A172 (cell line): ENCODE results near the gene UMODL1. TPM values are rescaled to one million over a fixed set of nuclear protein-coding genes. Genes with fewer than 3 reads are reported as not detected.
"Not testable (repeated sequence)": the region's sequence is repeated elsewhere in the genome, so short reads cannot be mapped to it uniquely, and the experiment has no call there.

Experiments
- DNase-seq: peaks from one replicate; pipeline ENCODE4 v3.0.0-alpha.2; 2015; ENCODE audit warnings: low spot score
- total RNA-seq: library from RNA; depleted of rRNA; stranded (reverse); fragments of >200 nt; shearing (Covaris generic); gene quantifications from 2 replicates; pipeline ENCODE4 v1.2.3, GENCODE V29; 2014

UMODL1 gene
- total RNA-seq, 1 experiment from 2014 or later, result not detected

GRCh38 chr21:42060166-42060565, 11.0 kb upstream of the UMODL1 start:
- DNase-seq, result no peak

GRCh38 chr21:42061195-42061985, 9.7 kb upstream of the UMODL1 start:
- no peak for DNase-seq

DNA sequence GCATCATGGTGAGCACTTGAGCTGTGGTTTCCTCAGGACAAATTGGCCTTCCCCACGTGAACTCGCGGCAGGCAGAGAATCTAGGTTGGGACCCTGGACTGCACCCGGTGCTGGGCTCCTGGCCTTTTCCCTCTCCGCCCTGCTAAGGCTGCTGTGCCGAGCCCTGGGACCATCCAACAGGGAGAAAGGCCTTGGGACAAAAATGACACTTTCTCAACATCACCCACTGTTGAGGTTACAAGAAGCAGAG, 9.2 kb upstream of the UMODL1 start:
- DNase-seq, result no peak

GRCh38 chr21:42062236-42063022, 8.7 kb upstream of the UMODL1 start:
- DNase-seq, result no peak

DNA sequence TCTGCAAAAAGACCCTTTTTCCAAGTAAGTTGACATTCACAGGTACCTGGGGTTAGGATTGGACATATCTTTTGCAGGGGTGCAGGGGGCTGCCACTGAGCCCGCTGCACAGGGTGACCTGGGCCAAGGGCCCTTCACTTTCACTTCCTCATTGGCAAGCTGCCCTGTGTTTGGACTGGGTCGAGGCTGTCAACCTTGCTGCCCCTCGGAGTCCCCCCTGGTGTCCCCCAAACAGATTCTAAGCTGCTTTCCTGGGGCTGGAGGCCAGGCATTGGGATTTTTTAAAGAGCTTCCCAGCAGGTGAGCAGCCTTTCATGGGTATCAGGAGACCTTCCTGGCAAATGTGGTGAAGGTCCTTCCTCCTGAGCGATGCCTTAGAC, 7.9 kb upstream of the UMODL1 start:
- no peak for DNase-seq

DNA sequence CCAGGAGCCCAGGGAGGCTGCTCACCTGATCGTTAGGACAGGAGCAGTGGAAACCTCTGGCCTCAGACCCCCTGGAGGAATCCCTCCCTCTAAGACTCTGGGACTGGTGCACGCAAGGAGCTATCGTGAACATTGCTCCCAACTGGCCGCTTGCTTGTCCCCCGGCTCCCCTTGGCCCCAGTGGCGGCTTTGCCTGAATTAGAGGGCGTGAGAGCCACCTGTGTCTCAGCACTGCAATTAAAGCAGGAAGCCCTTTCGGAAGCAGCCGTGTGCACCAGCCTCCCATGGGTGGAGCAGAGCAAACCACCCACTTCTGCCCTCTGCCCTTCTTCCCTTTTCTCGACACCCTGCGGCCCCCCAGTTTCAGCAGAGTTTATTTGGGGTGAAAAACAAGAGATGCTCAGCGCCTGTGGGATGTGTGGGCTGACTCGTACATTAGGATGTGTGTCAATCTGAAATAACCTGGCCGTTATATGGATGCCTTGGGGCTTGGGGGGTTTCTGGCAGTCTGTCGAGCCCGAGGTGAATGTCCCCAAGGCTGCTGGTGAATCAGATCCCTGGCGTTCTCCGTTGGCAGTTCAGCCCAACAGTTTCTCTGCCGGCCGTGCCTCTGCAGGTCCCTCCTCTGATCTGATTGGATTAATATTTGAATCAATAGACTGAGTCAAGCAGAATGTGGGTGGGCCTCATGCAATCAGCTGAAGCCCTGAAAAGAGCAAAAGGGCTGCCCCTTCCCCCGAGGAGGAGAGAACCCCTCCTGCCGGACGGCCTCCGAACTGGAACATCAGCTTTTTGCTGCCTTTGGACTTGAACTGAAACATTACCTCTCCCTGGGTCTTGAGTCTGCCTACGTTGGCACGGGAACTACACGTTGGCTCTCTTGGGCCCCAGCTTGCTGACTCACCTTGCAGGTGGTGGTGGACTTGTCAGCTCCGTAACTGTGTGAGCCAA, 7.3 kb upstream of the UMODL1 start:
- DNase-seq, result no peak

GRCh38 chr21:42066521-42066920, 4.6 kb upstream of the UMODL1 start:
- no peak for DNase-seq

- DNase-seq, result no peak
Measured at GRCh38 chr21:42067531-42068255, 3.4 kb upstream of the UMODL1 start.

GRCh38 chr21:42068256-42068545, 2.9 kb upstream of the UMODL1 start:
- no peak for DNase-seq

DNA sequence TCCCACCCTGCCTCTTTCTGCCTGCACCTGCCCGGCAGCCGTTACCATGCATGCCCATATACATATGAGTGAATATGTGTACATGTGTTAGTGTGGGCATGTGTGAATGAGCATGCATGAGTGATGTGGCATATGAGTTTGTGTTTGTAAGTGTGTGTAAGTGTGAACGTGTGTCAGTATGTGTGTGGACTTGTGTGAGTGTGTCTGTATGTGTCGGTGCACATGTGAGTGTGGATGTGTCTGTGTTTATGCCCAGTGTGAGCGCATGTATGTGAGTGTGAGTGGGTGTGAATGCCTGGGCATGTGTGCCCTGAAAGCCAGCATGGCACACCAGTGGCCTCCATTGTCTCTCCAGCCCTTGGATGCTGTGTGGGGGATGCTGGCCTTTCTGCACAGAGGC, 2.5 kb upstream of the UMODL1 start:
- no peak for DNase-seq

DNA sequence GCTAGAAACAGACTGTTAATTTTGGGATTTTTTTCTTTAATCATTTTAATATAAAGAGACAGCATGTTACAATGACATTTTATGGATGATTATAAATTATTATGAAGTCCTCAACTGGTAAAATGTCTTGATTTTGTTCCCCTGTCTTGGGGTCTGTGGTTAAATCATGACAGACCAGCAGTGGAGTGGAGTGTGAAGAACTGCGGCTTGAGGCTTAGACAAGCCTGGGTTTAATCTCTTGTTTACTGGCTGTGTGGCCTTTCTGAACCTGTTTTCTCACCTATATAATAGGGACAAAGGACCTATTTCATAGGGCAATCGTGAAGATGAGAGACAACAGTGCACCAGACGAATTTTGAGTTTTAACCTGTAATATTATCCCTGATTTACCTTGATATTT, 1.8 kb upstream of the UMODL1 start:
- no peak for DNase-seq

GRCh38 chr21:42069843-42070242, 1.3 kb upstream of the UMODL1 start:
- DNase-seq, result no peak

DNA sequence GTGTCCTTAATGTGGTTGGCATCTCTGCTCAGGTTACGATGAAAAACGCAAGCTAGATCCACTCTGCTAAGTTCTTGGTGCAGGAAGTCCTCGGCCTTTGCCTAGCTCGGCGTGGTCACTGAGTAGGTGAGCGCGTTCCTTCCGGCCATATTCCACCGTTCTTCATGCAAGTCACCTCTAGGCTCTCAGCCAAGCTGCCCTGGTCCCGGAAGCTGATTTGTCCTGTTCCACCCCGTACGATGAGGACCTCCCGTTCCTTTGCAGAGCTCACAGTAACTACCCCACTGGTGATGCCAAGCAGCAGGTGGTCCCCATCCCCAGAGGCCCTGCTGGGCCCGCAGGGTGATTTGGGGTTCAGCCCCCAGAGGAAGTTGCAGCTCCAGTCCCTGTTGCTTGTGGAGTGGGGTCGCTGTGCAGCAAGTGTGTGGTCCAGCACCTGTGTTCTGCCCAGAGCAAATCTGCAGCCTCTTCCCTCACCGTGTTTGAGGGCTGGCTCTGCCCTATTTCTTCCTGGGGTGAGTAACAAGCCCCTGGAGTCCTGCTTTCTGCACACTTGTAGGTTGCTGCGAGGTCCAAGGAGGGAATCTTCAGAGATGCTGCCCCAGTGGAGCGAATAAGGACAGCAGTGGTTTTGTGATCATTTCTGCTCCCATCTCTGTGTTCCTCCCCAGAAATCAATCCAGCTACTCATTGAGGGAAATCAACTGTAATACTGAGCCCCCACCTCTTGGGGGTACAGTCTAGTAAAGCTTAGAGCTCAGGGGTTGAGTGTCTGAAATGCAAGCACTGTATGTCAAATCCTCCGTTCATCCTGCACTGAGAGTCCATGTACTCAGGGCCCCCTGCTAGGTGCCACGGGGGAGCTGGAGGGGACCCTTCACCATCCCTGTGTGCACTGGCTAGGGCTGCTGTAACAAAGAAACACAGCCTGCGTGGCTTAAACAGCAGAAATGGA, 2.3 kb downstream of the UMODL1 start:
- DNase-seq, result no peak

DNA sequence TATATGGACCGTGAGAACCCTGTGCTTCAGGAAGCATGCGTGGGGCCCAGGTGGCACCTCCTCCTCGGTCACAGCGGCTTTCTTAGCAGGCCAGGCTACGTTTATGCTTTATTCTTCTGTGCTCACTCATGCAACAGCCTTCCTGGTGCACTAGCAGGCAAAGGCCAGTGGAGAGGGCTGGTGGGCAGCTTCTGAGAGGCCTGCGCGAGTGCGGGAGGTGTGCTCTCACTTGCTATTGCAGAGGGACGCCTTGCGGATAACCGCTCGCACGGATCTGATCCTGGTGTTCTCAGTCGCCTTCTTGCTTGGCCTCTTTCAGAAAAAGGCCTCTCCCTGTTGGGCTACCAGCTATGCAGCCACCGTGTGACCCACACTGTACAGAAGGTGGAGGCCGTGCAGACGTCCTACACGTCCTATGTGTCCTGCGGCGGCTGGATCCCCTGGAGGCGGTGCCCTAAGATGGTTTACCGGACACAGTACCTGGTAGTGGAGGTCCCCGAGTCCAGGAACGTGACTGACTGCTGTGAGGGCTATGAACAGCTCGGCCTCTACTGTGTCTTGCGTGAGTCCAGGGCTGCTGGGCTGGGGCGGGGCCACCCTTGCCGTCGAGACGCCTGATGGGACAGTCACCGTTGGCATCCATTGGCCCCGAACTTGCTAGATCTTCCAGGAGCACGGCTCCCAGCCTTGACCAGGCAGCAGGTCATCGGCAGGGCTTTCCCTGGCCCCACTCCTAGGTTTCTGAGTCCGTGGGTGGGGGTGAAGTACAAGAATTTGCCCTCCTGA, 4.8 kb downstream of the UMODL1 start:
- DNase-seq, result no peak

DNA sequence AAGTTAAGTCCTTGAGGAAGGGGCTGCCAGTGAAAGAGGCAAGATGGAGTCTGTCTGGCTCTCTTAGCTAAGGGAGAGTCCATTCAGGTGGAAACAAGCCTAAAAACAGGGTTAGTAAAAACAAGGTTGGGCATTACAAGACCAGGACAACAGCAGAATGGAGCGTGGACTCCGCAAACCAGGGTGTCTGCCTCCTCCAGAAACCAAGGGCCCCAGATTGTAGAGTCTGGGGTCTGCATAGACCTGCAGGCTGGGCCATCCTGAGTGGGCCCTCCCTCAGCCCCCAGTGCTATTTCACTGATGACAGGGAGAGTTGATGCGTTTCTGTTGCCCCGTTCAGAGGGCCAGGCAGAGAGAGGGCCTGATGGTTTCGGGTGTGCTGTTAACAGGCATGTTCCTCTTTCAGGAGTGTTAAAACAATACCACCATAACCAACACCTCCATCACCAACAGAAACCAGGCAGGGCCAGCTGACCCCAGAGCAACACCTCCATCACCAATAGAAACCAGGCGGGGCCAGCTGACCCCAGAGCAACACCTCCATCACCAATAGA, 6.6 kb downstream of the UMODL1 start:
- DNase-seq, result not testable (repeated sequence)

DNA sequence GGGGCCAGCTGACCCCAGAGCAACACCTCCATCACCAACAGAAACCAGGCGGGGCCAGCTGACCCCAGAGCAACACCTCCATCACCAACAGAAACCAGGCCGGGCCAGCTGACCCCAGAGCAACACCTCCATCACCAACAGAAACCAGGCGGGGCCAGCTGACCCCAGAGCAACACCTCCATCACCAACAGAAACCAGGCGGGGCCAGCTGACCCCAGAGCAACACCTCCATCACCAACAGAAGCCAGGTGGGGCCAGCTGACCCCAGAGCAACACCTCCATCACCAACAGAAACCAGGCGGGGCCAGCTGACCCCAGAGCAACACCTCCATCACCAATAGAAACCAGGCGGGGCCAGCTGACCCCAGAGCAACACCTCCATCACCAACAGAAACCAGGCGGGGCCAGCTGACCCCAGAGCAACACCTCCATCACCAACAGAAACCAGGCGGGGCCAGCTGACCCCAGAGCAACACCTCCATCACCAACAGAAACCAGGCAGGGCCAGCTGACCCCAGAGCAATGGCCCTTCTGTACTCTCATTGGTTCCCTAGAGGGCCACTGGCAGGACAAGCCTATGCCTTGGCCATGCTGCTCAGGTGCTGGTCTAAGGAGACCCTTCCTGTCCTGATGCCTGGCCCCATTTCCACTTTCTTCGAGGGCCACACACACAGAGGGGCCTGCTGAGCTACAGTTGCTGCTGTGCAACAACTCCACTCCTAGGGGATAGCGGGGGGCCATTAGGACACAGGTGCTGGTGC, 7.3 kb downstream of the UMODL1 start:
- DNase-seq, result not testable (repeated sequence)

DNA sequence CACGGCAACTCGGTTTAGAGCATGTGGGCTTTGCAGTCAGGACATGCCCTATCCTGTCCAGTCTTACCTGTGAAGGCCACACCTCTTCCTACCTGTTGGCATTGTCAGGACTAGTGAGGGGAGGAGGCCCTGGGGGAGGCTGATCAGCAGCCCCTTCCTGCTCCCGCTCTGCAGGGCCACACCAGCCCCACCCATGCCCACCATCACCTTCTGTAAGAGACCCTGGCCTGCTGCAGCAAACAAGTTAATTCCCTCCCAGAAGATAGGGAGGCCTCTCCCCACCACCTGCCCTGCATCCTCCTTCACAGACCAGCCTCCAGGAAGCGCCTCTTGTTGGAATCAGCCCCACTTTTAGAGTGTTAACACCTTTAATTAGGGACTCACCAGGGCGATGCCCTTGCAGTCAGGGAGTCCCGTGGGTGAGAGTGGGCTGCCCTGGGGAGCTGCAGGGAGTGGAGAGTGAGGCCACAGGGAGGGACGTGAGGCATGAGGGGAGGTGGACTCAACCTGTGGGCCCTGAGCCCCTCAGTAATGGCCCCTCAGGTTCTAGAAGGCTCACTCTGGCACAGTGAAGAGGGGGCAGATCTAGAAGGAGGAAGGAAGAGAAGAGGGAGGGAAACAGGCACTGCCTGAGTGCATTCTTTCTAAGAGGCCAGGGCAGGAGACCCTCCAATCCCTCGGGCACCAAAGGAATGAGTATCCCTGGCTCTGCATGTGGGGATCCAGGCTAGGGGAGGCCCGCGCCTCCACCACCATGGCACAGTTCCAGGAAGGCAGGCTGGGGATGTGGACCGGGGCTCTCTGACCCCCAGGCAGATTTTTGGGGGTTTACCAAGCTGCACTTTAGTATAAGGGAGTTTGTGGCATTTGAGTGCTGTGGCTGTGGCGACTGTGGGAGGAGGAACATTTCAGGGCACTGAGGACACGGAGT, 8.2 kb downstream of the UMODL1 start:
- DNase-seq, result no peak
